Left kidney (tissue), 8 donors: Measurements from ENCODE around the gene OR52E1. TPM values are rescaled to one million over a fixed set of nuclear protein-coding genes. Genes with fewer than 3 reads are reported as not detected.
"Not testable (repeated sequence)": the region's sequence is repeated elsewhere in the genome, so short reads cannot be mapped to it uniquely, and the experiment has no call there.

Experiments used
- DNase-seq: peaks from one replicate; pipeline ENCODE4 v3.0.0-alpha.2; 2013
- long read RNA-seq, 8 donors: transcript quantifications; one replicate each; lab custom pipeline, GENCODE V29; 2026
- polyA plus RNA-seq: library from polyadenylated mRNA; unstranded; fragments of 120-200 nt; gene quantifications from one replicate; pipeline ENCODE4 v1.2.1, GENCODE V29; 2013; ENCODE audit not compliant: insufficient read length

Gene OR52E1
- not detected for polyA plus RNA-seq
- long read RNA-seq, donor 1 = 0 reads
- long read RNA-seq, donor 2 = 0 reads
- long read RNA-seq, donor 3 = 0 reads
- long read RNA-seq, donor 4 = 0 reads
- long read RNA-seq, donor 5 = 0 reads
- long read RNA-seq, donor 6 = 0 reads
- long read RNA-seq, donor 7 = 0 reads
- long read RNA-seq, donor 8 = 0 reads

DNA sequence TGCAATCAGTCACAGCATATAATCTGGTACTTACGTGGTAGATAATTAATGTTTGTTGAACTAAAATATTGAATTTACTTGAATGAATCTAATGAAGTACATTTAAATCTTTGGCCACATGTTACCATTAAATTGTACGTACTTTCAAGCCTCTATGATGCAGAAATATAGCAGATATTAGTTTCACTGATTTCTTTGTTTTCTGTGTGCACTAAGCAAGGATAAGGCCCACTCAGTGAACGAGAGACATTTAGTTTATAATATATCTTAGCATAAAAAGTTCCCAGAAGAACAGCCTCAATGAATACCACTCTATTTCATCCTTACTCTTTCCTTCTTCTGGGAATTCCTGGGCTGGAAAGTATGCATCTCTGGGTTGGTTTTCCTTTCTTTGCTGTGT lies at the start of gene OR52E1:
Gene OR52E1 (plus strand): TSS at position 301 of the 400 bp plus-strand sequence.
- DNase-seq = no peak

DNA sequence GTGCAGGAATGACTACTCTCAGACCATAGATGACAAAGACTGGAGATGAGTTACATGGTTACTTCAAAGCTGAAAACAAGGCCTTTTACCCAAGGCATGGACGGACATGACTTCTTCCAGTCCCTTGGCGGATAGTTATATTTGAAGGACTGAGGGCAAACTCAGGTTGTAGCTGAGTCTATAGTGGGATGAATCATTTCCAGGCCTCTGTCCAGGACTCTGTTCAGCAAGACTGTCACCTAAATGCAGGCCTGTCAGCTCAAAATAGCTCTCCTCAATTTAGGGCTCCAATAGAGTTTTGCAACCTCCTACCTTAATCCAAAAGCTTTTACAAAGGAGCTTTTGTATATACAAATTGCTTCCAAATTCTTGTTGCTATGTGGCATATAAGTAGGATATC lies 47.4 kb upstream of the OR52E1 start:
- DNase-seq = no peak

DNA sequence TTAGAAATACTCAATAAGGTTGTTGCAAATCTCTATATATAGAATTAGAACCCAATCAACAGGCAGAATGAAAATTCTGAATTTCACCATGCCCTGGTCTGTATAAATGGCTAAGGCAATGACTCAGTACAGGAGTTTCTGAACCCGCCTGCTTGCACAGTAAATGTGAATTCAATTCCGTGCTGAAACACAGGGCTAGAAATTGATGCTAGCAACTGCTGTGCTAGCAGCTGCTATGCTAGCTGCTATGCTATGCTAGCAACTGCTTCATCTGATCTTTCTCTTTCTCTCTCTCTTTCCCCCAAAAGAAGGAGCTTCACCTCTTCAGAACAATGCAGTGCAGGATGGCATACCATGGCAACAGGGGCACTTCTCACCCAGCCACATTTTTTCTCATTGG lies 32.7 kb upstream of the OR52E1 start:
- DNase-seq = no peak

DNA sequence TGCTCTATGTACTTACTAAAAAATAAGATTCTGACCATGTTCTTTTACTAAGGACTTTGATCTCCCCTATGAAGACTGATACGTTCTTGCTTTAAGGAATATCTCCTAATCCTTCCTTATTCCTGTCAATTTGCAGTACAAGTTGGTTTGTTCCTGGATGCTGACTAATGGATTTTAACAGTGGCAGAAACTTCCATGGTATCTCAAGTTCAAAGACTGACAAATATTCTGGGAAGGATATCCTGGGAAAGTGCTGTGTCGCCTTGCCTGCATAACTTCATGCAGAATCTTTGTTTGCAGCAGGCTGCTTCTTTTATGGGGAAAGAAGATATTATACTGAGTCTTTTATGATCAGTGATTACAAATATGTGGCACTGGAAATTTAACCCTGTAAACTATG lies 31.4 kb upstream of the OR52E1 start:
- DNase-seq = no peak

DNA sequence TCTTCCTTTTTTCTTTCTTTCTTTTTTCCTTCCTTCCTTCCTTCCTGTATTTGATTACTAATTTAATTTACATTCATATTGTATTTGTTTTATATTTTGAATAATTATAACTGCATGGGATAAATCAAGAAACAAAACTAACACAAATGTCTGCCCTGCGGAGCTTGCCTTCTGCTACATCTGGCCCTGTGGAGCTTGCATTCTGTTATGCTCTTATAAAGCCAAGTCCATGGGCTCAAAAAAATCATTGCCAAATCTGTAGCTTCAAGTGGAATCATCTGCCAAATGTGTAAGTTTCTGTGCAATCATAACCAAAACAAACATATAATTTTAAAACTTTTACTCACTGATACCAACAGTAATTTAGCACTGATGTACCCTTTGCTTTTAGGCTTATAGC lies 31.0 kb upstream of the OR52E1 start:
- DNase-seq = no peak

DNA sequence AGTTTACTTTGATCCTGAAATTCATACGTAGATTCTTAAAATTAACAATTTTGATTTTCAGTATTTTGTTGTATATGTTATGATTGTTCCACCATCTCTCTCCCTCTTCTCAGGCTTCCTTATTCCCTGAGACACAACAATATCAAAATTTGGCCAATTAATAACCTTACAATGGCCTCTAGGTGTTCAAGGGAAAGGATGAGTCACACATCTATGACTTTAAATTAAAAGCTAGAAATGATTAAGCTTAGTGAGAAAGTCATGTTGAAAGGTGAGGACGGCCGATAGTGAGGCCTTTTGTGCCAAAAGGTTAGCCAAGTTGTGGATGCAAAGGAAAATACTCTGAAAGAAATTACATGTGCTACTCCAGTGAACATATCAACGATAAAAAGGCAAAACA lies 28.5 kb upstream of the OR52E1 start:
- DNase-seq = no peak

DNA sequence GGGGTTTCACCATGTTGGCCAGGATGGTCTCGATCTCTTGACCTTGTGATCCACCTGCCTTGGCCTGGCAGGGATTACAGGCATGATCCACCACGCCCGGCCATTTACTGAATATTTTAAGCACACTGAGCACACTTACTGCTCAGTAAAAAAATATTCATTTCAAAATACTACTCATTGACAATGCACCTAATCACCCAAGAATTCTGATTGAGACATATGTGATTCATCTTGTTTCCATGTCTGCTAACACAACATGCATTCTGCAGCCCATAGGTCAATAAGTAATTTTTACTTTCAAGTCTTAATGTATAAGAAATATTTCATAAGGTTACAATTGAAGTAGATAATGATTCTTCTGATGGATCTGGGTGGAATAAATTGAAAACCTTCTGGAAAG lies 27.3 kb upstream of the OR52E1 start:
- no peak for DNase-seq

DNA sequence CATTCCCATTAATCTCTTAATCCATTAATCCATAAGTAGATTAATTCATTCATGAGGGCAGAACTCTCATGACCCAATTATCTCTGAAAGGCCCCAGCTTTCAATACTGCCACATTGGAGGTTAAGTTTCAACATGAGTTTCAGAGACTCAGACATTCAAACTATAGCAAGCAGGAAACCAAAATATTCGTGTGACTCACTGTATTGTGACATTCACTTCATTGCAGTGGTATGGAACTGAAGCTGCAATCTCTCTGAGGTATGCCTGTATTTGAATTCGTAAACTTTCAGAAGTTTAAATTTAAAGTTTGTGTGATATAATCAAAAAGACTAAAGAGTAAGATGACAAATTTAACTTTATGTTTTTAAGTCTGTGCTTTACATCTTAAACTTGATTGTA lies 26.0 kb upstream of the OR52E1 start:
- DNase-seq = no peak

DNA sequence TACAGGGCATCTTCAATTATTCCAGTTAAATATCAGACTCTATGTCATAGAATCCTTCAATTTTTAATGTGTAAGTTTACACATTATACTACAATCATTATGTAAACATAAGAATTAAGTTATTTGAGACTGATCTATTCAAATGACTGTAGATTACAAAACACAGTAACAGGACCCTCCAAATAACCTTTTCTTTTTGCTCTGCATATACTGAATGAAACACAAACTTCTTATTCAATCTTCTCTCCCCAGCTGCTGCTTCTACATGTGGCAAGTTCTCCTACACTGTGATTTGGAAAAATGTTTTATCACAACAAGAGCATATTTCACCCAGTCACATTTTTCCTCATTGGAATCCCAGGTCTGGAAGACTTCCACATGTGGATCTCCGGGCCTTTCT lies 23.1 kb upstream of the OR52E1 start, which contains the start of gene OR52J3:
Gene OR52J3 (plus strand): TSS at position 301 of the 400 bp plus-strand sequence. CDS start 0 bp downstream, at position 301.
- DNase-seq = no peak

DNA sequence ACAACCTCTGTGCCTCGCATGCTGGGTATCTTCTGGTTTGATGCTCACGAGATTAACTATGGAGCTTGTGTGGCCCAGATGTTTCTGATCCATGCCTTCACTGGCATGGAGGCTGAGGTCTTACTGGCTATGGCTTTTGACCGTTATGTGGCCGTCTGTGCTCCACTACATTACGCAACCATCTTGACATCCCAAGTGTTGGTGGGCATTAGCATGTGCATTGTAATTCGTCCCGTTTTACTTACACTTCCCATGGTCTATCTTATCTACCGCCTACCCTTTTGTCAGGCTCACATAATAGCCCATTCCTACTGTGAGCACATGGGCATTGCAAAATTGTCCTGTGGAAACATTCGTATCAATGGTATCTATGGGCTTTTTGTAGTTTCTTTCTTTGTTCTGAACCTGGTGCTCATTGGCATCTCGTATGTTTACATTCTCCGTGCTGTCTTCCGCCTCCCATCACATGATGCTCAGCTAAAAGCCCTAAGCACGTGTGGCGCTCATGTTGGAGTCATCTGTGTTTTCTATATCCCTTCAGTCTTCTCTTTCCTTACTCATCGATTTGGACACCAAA lies 22.5 kb upstream of the OR52E1 start:
- no peak for DNase-seq

DNA sequence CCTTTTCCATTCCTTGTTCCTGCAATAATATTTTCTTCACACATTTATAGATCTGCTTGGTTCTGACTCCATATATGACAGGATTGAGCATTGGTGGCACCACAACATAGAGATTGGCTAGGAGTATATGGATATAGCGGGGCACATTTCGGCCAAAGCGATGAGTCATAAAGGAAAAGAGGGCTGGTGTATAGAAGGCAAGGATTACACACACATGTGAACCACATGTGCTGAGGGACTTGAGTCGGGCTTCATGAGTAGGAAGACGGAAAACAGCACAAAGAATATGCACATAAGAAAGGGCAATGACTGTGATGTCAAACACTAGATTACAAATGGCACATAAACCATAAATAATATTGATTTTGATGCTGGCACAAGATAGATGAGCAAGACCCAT lies 10.7 kb upstream of the OR52E1 start:
- DNase-seq = not testable (repeated sequence)

DNA sequence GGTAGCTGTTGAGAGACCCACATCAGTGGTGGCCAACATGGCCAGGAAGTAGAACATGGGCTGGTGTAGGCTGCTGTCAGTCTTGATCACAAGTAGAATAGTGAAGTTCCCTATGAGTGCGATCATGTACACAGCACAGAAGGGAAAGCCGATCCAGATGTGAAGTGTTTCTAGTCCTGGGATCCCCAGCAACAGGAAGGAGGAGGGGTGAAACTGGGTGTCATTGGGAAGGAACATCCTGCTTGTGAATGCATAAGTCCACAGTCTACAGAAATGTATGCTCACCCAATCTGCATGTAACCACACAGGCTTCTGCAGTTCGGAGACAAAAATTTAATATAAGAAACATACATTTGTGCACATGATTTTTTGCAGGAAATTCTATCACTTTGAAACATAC lies 10.0 kb upstream of the OR52E1 start, which contains the start of gene OR52E2:
Gene OR52E2 (minus strand): TSS at position 237 of the 400 bp plus-strand sequence. CDS start 0 bp downstream, at position 237.
- no peak for DNase-seq

DNA sequence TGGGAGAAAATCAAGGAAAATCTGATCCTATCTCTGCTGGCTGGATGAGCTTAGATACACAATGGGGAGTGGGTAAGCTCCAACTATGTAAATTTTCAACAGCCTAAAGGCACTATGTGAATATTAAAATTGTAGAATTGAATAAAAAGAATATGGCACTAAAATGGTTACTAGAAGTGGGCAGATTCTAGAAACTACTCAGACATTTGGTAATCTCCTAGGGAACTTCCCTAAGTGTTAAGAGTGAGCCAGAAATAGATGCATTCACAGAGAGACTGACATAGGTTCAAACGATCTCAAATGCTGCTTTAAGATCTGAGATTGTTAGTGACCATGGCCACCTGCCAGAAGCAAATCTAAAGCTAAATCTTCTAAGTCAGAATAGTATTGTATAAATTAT lies 4.3 kb upstream of the OR52E1 start:
- no peak for DNase-seq

DNA sequence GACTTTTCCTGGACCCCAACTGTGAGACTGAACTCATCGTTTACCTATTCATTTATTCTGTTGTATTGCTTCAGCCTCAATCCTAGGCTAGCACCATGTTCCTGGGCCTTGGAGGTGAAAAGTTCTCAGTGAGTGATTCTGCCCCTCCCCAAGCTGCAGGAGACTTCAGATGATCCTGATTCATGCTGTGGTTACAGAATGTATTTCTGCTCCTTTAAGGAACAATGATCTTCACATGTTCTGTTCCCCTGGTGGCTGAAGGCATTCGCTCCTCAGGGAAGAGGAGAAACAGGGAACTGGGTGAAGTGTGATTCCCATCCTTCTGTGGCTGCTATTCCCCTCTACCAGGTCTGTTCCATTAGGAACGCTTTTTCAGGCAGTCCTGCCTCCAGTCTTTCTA lies 2.4 kb downstream of the OR52E1 start:
- no peak for DNase-seq

DNA sequence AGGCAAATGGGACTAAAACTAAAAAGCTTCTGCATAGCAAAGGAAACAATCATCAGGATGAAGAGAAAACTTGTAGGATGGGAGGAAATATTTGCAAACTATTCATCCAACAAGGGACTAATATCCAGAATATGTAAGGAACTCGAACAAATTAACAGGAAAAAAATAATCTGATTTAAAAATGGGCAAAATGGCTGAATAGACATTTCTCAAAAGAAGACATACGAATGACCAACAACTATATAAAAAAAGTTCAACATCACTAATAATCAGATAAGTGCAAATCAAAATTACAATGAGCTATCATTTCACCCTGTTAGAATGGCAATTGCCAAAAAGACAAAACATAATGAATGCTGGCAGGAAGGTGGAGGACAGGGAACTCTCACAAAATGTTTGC lies 12.0 kb downstream of the OR52E1 start:
- DNase-seq = no peak

DNA sequence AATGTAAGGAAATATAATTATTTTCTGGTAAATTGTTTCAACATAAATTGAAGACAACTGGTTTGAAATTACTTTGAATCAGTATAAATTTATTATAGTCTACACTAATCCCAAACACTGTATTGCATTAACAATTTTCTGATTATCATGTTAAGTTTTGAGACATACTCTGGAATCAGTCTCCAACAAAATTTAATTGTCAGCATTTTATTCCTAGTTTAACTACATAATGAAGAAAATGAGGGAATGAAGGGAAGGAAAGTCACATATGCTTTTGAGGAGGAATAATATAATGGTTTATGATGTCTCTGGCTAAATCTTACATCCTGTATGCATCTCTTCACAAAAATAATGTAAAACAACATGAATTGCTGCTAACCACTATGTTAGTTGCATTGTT lies 14.2 kb downstream of the OR52E1 start:
- no peak for DNase-seq

DNA sequence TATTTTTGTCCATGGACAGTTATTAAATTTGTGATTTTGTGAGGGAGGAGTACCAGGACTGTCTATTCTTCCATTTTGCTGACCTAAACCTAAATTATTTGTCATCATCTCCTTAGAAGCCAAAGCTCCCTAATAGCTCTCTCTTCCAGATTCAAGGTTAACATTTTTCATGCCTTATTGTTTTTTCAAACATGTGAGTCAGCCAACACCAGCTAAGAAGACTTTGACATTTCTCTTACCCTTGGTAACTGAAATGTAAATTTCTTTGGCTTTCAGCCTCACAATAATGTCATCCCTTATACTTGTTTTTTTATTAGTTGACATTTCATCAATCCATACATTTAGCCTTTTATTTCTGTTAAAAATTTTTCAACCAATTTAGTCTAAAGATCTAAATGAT lies 19.2 kb downstream of the OR52E1 start:
- DNase-seq = no peak

DNA sequence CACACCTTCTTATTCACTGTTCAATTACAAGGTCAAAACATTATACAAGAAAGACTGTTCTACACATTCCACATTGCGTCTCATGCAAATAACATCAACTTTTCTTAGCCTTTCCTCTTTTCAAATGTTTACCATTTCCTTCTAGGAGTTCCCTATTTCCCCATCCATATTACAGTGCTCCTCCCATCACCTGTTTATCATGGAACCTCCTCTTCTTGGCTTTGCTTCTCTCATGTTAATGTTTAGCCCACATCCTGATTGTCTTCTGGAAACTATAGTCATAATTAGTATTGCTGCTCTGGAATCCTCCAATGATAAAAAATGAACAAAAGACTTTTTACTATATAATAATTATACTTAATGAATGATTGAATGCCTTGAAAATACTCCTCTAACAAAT lies 21.3 kb downstream of the OR52E1 start:
- no peak for DNase-seq

DNA sequence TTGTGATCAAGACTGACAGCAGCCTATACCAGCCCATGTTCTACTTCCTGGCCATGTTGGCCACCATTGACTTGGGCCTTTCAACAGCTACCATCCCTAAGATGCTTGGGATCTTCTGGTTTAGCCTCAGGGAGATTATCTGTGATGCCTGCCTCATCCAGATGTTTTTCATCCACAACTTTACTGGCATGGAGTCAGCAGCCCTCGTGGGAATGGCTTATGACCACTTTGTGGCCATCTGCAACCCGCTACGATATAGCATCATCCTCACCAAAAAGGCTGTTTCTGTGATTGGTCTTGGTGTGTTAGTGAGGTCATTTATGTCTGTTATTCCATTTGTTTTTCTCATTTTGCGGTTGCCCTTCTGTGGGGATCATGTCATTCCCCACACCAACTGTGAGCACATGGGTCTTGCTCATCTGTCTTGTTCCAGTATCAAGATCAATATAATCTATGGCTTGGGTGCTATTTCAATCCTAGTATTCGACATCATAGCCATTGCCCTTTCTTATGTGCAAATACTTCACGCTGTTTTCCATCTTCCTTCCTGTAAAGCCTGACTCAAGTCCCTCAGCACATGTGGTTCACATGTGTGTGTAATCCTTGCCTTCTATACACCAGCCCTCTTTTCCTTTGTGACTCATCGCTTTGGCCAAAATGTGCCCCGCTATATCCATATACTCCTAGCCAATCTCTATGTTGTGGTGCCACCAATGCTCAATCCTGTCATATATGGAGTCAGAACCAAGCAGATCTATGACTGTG lies 23.6 kb downstream of the OR52E1 start:
- no peak for DNase-seq

DNA sequence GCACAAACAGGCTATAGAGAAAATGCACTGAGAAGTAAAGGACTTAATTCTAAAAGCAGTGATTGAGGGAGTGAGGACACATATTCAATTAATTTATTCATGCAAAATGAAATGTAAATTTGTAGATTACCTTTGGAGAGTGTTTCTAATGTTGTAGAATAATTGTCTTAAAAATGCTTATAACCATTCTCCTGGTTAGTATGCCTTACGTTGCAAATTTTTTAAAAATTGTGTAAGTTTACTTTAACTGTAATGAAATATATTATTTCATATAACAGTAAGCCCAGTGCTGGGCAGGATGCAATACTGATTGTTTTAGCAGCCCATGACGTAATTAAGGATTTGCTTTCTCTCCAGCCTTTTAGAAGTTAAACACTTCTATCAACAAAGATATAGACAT lies 26.6 kb downstream of the OR52E1 start:
- no peak for DNase-seq

DNA sequence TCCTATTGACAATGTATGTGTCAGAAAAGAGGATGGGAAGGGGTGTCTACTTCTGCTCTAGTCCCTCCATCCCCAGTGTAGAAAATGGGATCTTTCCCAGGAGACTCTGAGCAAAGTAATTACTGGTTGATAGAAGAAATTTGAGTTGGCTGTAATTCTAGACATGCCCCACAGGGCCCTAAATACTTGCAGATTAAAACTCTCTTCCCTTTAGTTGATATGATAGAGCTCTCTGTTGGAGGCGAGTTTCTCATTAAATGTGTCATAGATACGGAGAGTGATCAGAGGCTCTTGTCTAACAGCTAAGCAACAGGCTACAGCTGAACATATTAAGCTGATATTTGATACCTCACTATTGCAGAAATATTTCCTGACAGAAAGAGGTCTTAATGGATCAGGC lies 32.9 kb downstream of the OR52E1 start:
- no peak for DNase-seq

DNA sequence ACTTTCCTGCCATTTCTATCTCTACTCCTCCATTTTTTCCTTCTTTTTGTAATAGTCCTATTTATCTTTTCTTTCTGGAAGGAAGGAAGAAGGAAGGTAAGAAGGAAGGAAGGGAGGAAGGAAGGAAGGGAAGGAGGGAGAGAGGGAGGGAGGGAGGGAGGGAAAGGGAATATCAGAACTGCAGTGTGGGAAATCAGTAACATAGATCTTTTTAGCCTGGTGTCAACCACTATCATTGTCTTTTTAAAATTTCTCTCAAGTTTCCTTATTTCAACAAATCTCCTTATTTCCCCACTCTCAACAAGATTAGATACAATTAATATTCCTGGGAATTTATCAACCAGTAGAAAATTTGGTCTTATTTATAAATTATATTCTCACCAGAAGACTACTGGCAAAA lies 33.7 kb downstream of the OR52E1 start:
- DNase-seq = no peak

DNA sequence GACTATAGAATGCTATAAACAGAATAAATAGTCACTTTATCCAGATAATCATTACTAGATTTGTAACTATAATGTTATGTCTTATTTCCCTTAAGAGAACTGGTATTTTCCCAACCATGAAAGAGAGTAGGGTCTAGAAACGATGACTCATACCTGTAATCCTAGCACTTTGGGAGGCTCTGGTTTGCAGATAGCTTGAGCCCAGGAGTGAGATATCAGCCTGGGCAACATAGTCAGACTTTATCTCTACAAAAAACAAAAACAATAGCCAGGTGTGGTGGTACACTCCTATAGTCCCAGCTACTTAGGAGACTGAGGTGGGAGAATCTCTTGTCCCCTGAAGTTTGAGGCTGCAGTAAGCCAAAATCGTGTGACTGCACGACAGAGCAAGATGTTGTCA lies 37.9 kb downstream of the OR52E1 start:
- DNase-seq = no peak

DNA sequence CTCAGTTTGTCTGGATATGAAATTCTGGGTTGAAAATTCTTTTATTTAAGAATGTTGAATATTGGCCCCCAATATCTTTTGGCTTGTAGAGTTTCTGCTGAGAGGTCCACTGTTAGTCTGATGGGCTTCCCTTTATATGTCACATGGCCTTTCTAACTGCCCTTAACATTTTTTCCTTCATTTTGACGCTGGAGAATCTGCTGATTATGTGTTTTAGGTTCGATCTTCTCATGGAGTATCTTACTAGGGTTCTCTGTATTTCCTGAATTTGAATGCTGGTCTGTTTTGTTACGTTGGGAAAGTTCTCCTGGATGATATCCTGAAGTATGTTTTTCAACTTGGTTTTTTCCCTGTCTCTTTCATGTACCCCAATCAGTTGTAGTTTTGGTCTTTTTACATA lies 46.0 kb downstream of the OR52E1 start:
- no peak for DNase-seq
